ENCODE measurements around the gene ADAMTS14.

DNA sequence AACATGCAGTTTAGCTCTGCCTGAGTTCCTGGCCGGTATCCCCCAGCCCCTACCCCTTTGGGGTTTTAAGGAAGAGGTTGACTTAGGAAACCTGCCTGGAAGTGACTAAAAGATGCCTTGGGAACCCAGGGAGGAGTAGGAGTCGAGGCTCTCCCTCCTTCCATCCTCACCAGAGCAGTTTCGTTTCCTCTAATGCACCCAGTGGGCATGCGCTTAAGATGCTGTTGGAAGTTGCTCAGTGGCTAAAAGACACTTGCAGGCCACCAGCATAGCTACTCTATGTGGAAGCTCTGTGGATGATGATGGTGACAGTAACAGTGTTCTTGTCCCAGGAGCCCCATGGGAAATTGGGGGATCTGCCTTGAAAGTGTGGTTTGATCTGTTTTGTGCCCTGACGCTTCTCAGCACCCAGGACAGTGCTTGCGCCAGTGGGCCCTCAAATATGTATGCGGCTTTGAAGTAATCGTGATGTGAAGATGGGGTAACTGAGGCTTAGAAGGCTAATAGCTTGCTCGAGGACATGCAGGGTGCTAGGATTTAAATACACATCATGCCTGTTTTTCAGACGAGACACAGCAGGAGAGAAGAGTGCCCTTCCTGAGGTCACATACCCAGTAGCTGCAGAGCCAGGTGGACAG lies 80.8 kb downstream of the ADAMTS14 start:
- TF ChIP-seq, protein P1, sequence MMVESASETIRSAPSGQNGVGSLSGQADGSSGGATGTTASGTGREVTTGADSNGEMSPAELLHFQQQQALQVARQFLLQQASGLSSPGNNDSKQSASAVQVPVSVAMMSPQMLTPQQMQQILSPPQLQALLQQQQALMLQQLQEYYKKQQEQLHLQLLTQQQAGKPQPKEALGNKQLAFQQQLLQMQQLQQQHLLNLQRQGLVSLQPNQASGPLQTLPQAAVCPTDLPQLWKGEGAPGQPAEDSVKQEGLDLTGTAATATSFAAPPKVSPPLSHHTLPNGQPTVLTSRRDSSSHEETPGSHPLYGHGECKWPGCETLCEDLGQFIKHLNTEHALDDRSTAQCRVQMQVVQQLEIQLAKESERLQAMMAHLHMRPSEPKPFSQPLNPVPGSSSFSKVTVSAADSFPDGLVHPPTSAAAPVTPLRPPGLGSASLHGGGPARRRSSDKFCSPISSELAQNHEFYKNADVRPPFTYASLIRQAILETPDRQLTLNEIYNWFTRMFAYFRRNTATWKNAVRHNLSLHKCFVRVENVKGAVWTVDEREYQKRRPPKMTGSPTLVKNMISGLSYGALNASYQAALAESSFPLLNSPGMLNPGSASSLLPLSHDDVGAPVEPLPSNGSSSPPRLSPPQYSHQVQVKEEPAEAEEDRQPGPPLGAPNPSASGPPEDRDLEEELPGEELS (CRISPR knock-in tag; IDR thresholded peaks at IDR 0.05): no peak
- TF ChIP-seq ESRRA (CRISPR knock-in tag; IDR thresholded peaks at IDR 0.05; ENCODE audit: borderline replicate concordance) (no peak), JUN (CRISPR knock-in tag; IDR thresholded peaks at IDR 0.05) (no peak)
- TF ChIP-seq, protein P2, sequence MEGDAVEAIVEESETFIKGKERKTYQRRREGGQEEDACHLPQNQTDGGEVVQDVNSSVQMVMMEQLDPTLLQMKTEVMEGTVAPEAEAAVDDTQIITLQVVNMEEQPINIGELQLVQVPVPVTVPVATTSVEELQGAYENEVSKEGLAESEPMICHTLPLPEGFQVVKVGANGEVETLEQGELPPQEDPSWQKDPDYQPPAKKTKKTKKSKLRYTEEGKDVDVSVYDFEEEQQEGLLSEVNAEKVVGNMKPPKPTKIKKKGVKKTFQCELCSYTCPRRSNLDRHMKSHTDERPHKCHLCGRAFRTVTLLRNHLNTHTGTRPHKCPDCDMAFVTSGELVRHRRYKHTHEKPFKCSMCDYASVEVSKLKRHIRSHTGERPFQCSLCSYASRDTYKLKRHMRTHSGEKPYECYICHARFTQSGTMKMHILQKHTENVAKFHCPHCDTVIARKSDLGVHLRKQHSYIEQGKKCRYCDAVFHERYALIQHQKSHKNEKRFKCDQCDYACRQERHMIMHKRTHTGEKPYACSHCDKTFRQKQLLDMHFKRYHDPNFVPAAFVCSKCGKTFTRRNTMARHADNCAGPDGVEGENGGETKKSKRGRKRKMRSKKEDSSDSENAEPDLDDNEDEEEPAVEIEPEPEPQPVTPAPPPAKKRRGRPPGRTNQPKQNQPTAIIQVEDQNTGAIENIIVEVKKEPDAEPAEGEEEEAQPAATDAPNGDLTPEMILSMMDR (IDR thresholded peaks at IDR 0.05): no peak
- TF ChIP-seq, protein P3, sequence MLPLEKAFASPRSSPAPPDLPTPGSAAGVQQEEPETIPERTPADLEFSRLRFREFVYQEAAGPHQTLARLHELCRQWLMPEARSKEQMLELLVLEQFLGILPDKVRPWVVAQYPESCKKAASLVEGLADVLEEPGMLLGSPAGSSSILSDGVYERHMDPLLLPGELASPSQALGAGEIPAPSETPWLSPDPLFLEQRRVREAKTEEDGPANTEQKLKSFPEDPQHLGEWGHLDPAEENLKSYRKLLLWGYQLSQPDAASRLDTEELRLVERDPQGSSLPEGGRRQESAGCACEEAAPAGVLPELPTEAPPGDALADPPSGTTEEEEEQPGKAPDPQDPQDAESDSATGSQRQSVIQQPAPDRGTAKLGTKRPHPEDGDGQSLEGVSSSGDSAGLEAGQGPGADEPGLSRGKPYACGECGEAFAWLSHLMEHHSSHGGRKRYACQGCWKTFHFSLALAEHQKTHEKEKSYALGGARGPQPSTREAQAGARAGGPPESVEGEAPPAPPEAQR (CRISPR knock-in tag; IDR thresholded peaks at IDR 0.05): no peak
- TF ChIP-seq, protein P4, sequence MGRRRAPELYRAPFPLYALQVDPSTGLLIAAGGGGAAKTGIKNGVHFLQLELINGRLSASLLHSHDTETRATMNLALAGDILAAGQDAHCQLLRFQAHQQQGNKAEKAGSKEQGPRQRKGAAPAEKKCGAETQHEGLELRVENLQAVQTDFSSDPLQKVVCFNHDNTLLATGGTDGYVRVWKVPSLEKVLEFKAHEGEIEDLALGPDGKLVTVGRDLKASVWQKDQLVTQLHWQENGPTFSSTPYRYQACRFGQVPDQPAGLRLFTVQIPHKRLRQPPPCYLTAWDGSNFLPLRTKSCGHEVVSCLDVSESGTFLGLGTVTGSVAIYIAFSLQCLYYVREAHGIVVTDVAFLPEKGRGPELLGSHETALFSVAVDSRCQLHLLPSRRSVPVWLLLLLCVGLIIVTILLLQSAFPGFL (CRISPR knock-in tag; IDR thresholded peaks at IDR 0.05; ENCODE audit: borderline replicate concordance): no peak

Data from WTC11 (cell line).